ENCODE measurements around the gene PIK3R5. TPM values are rescaled to one million over a fixed set of nuclear protein-coding genes. Genes with fewer than 3 reads are reported as not detected.

PIK3R5 gene
- polyA plus RNA-seq, 1 donor (not counting 4 experiments of a cell fraction or from before 2014, with no cell fraction given) = not detected

DNA sequence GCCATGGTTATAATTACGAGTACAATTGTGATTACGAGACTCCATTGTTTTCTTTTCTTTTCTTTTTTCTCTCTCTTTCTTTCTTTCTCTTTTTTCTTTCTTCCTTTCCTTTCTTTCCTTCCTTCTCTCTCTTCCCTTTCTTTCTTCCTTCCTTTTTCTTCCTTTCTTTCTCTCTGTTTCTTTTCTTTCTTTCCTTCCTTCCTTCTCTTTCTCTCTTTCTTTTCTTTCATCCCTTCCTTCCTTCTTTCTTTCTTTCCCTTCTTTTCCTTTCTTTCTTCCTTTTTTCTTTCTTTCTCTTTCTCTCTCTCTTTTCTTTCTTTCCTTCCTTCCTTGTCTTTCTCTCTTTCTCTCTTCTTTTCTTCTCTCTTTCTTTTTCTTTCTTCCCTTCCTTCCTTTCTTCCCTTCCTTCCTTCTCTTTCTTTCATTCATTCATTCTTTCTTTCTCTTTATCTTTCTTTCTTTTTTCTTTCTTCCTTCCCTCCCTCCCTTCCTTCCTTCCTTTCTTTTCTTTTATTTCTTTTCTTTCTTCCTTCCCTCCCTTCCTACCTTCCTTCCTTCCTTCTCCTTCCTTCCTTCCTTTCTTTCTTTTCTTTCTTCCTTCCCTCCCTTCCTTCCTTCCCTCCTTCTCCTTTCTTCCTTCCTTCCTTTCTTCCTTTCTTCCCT, 41.7 kb upstream of the PIK3R5 start:
- Histone ChIP-seq H3K4me3 (ENCODE audit: control insufficient read depth in 2 of 3, extremely low read depth in 1 of 3, insufficient read depth in 2 of 3, low read depth in 1 of 3, low read length in 3 of 3) (no peak overlapping the region), H4K20me1 (ENCODE audit: control insufficient read depth, extremely low read depth, insufficient read depth, low read length) (no peaks in the 10 kb centered on the region), H3K9me3 (ENCODE audit: control insufficient read depth, low read depth, low read length) (no peaks in the 10 kb centered on the region), H3K27ac (ENCODE audit: control insufficient read depth, insufficient read depth, low read length) (no peak overlapping the region), H3K9me1 (ENCODE audit: control insufficient read depth, extremely low read depth, insufficient read depth, low read length) (no peaks in the 10 kb centered on the region), H3K79me2 (ENCODE audit: control insufficient read depth, insufficient read depth, low read length) (no peaks in the 10 kb centered on the region), H3K9ac (ENCODE audit: control insufficient read depth, extremely low read depth, insufficient read depth, low read length) (no peak overlapping the region), H2AFZ (ENCODE audit: control insufficient read depth, low read length) (no peak overlapping the region), H3K36me3 (ENCODE audit: control insufficient read depth in 2 of 2, extremely low read depth in 1 of 2, insufficient read depth in 2 of 2, low read length in 2 of 2) (no peaks in the 10 kb centered on the region), H3K27me3 (ENCODE audit: control insufficient read depth, extremely low read depth, insufficient read depth, low read length) (peaks cover 41% of the 10 kb centered on the region), H3K4me1 (ENCODE audit: control insufficient read depth, extremely low read depth, insufficient read depth, low read length) (no peaks in the 10 kb centered on the region), H3K4me2 (ENCODE audit: control insufficient read depth, extremely low read depth, insufficient read depth, low read depth, low read length) (no peak overlapping the region)
- TF ChIP-seq, protein P1, sequence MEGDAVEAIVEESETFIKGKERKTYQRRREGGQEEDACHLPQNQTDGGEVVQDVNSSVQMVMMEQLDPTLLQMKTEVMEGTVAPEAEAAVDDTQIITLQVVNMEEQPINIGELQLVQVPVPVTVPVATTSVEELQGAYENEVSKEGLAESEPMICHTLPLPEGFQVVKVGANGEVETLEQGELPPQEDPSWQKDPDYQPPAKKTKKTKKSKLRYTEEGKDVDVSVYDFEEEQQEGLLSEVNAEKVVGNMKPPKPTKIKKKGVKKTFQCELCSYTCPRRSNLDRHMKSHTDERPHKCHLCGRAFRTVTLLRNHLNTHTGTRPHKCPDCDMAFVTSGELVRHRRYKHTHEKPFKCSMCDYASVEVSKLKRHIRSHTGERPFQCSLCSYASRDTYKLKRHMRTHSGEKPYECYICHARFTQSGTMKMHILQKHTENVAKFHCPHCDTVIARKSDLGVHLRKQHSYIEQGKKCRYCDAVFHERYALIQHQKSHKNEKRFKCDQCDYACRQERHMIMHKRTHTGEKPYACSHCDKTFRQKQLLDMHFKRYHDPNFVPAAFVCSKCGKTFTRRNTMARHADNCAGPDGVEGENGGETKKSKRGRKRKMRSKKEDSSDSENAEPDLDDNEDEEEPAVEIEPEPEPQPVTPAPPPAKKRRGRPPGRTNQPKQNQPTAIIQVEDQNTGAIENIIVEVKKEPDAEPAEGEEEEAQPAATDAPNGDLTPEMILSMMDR (optimal IDR thresholded peaks at IDR 0.05 in 1 of 3, IDR thresholded peaks at IDR 0.05 in 1 of 3, conservative IDR thresholded peaks at IDR 0.05 in 1 of 3; ENCODE audit: extremely low read depth in 1 of 3, insufficient read depth in 2 of 3, low read length in 3 of 3) = no peak
- no peak for TF ChIP-seq EZH2 (IDR thresholded peaks at IDR 0.05; ENCODE audit: low read length)
- FAIRE-seq (no peak), DNase-seq (ENCODE audit: low read depth, low spot score) (no peak)
- dilution Hi-C loops (cut with MboI; ENCODE audit: extremely low pct_ligation_motif_present, low sequenced_read_pairs) = no loop called here

DNA sequence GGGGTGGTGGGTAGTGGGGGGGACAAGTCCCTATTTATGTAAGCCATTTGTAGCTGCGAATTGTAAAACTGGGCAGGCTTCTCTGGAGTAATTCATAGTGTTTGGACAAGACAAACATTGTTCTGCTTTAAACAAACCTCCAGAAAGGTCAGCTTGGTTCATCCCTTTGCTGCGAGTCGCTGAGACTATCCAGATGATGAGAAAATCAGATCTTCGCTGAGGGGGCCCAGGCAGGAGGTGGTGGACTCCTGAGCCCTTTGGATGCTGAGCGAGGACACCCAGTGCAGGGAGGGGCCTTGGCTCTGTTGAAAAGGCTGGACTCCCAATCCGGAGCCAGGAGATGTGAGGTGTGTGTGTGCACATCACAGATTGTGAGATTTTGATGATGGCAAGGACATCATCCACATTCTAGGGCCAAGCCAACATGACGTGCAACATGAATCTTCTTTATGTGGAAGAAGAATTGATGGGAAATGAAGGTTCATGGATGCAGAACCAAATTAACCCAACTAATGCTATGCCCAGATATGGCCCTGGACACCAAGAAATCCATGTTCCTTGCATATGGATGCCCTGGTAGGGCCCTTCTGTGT, 40.8 kb upstream of the PIK3R5 start:
- H2AFZ ChIP-seq (ENCODE audit: control insufficient read depth, low read length) = no peak overlapping the region
- H3K79me2 ChIP-seq (ENCODE audit: control insufficient read depth, insufficient read depth, low read length) = no peaks in the 10 kb centered on the region
- no peak overlapping the region for H3K27ac ChIP-seq (ENCODE audit: control insufficient read depth, insufficient read depth, low read length)
- dilution Hi-C loops (cut with MboI; ENCODE audit: extremely low pct_ligation_motif_present, low sequenced_read_pairs) = no loop called here
- H3K27me3 ChIP-seq (ENCODE audit: control insufficient read depth, extremely low read depth, insufficient read depth, low read length) = peaks cover 47% of the 10 kb centered on the region
- H3K9me1 ChIP-seq (ENCODE audit: control insufficient read depth, extremely low read depth, insufficient read depth, low read length) = no peaks in the 10 kb centered on the region
- H3K9ac ChIP-seq (ENCODE audit: control insufficient read depth, extremely low read depth, insufficient read depth, low read length) = no peak overlapping the region
- DNase-seq (ENCODE audit: low read depth, low spot score) = no peak
- FAIRE-seq = no peak
- TF ChIP-seq EZH2 (IDR thresholded peaks at IDR 0.05; ENCODE audit: low read length) = no peak
- TF ChIP-seq, protein P1 (optimal IDR thresholded peaks at IDR 0.05 in 1 of 3, IDR thresholded peaks at IDR 0.05 in 1 of 3, conservative IDR thresholded peaks at IDR 0.05 in 1 of 3; ENCODE audit: extremely low read depth in 1 of 3, insufficient read depth in 2 of 3, low read length in 3 of 3) = no peak
- no peaks in the 10 kb centered on the region for H3K9me3 ChIP-seq (ENCODE audit: control insufficient read depth, low read depth, low read length)
- H3K36me3 ChIP-seq (ENCODE audit: control insufficient read depth in 2 of 2, extremely low read depth in 1 of 2, insufficient read depth in 2 of 2, low read length in 2 of 2) = no peaks in the 10 kb centered on the region
- H3K4me2 ChIP-seq (ENCODE audit: control insufficient read depth, extremely low read depth, insufficient read depth, low read depth, low read length) = no peak overlapping the region
- H4K20me1 ChIP-seq (ENCODE audit: control insufficient read depth, extremely low read depth, insufficient read depth, low read length) = no peaks in the 10 kb centered on the region
- no peaks in the 10 kb centered on the region for H3K4me1 ChIP-seq (ENCODE audit: control insufficient read depth, extremely low read depth, insufficient read depth, low read length)
- no peak overlapping the region for H3K4me3 ChIP-seq (ENCODE audit: control insufficient read depth in 2 of 3, extremely low read depth in 1 of 3, insufficient read depth in 2 of 3, low read depth in 1 of 3, low read length in 3 of 3)
